ENCODE results near the gene ULK1.
A peak's percentile ranks its signal among the peaks of the same experiment; 100 is the strongest.

Gene ULK1

GRCh38 chr12:131921866-131922769 lies 27.7 kb downstream of the ULK1 start:
- no peak for DNase-seq

GRCh38 chr12:131922772-131923171 lies 28.4 kb downstream of the ULK1 start:
- no peak for DNase-seq

GRCh38 chr12:131923260-131923659 lies 28.8 kb downstream of the ULK1 start:
- no peak for DNase-seq

GRCh38 chr12:131927110-131928079 lies 33.0 kb downstream of the ULK1 start:
- no peak for DNase-seq

- DNase-seq: no peak
These were observed 33.8 kb downstream of the ULK1 start for GRCh38 chr12:131928080-131928710.

GRCh38 chr12:131928711-131929580 lies 34.5 kb downstream of the ULK1 start, which contains the start of gene PUS1:
Gene PUS1, plus strand, starts transcription at chr12:131929276. Its CDS starts 447 bp downstream, at chr12:131929723.
- peak; percentile 91 for DNase-seq

- no peak for DNase-seq
These were observed 35.4 kb downstream of the ULK1 start for GRCh38 chr12:131929581-131930456.

GRCh38 chr12:131930510-131930909 lies 36.1 kb downstream of the ULK1 start:
- DNase-seq: no peak

- DNase-seq: no peak
These were observed 39.0 kb downstream of the ULK1 start for GRCh38 chr12:131933387-131933786.

- no peak for DNase-seq
These were observed 40.1 kb downstream of the ULK1 start for GRCh38 chr12:131934535-131934934.

GRCh38 chr12:131938082-131938481 lies 43.7 kb downstream of the ULK1 start:
- no peak for DNase-seq

GRCh38 chr12:131939007-131939406 lies 44.6 kb downstream of the ULK1 start:
- no peak for DNase-seq

GRCh38 chr12:131940141-131940547 lies 45.7 kb downstream of the ULK1 start:
- no peak for DNase-seq

GRCh38 chr12:131941116-131941986 lies 46.9 kb downstream of the ULK1 start:
- no peak for DNase-seq

- no peak for DNase-seq
These were observed 47.5 kb downstream of the ULK1 start for GRCh38 chr12:131941987-131942341.

- DNase-seq: no peak
These were observed 48.2 kb downstream of the ULK1 start for GRCh38 chr12:131942671-131943070.

- DNase-seq: no peak
These were observed 49.0 kb downstream of the ULK1 start for GRCh38 chr12:131943389-131943788.

GRCh38 chr12:131943876-131944275 lies 49.5 kb downstream of the ULK1 start:
- no peak for DNase-seq

GRCh38 chr12:131944601-131945251 lies 50.3 kb downstream of the ULK1 start:
- no peak for DNase-seq
